HG03558 (cell line): Measurements from ENCODE around the gene COX7A2.

Experiments used
- ATAC-seq: cut with Tn5 transposase; IDR thresholded peaks from one replicate; pipeline ENCODE4 v1.9.1; 2021; ENCODE audit warnings: moderate number of reproducible peaks; ENCODE audit not compliant: unreplicated experiment; ENCODE audit errors: extremely low read depth

COX7A2 gene

DNA sequence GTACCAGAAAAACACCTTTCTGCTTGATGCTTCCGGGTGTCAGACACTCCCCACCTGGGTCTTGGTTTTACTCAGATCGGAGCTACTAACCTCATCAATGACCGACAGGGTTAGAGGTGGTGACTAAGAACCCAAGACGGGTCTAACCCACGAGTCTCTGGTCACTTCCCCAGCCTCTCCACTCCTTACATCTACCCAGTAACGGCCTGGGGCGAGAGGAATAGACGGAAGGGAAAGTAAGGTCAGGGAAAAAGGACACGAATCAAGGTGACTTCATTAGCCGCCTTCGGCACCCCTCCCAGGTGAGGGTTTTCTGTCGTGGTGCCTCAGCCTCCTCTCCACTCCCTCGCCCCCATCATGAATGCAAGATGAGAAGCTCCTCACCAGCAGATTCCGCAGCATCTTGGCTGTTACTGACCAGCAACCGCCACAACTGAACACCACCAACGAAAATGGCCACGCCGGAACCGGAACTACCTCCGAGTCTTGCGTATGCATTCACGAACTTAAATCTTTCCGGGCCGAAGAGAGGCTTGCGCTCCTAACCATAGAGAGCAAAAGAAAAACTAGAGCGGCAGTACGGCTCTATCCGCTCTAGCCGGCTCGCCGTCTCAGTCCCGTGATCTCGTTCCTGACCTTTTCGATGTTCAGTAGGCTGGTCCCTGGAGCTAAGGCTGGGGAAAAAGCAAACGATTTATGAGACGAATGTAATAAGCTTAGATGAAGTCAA lies at the start of gene COX7A2:
Gene COX7A2, minus strand, starts transcription at position 469 of the 730 bp plus-strand sequence. Its CDS starts 67 bp downstream, at position 402.
- peak; percentile 94 for ATAC-seq

- ATAC-seq = no peak
Observed at GRCh38 chr6:75292555-75292954, 49.0 kb upstream of the COX7A2 start.

DNA sequence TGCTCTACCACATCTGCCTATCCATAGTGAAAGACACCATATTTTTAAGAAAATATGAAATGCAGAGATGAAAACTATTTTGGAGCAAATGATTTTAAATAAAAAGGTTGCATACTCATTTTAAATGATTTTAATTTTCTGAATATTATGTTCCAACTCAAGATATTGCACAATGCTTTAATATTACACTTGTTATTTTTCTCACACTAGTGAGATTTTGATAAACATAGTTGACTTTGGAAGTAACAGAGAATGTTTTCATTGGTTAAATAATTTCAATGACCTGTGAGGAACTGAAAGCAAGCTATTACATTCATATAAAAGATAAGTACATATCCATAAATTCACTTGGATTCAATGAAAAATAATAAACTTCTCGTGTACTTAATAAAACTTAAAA lies 48.1 kb upstream of the COX7A2 start:
- no peak for ATAC-seq

GRCh38 chr6:75291331-75291730 lies 47.7 kb upstream of the COX7A2 start:
- no peak for ATAC-seq

DNA sequence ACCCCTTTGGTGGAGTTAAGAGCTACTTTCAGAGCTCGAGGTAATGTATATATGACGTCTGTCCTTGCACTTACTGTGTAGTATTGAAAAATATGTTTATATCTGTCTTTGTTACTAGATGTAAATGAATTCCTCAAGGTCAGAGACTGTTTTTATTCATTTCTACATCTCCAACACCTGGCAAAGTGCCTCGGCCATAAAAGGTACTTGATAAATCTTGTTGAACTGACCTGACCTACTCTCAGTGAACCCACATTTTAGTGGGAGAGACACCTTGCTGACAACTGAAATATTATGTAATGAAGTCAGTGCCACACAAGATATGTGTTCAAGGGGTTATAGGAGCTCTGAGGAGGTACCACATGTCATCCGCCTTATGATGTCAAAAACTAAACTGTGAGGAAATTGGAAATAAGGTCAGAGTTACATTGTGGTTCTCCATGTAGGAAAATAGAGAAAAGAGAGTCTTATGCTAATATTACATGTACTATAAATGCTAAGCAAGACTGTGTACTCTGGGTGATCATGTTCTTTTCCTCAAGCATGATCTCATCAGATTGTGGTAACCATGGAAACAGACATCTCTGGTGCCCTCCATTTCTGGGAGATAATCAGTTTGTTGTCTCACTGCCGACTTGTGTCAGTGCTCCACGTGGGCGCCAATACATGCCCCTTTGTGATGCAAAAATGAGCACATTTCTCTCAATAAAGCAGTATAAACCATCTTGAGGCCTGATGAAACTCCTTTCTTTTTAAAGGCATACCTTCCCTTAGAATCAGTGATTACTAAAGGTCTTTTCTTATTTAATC lies 46.7 kb upstream of the COX7A2 start:
- no peak for ATAC-seq

DNA sequence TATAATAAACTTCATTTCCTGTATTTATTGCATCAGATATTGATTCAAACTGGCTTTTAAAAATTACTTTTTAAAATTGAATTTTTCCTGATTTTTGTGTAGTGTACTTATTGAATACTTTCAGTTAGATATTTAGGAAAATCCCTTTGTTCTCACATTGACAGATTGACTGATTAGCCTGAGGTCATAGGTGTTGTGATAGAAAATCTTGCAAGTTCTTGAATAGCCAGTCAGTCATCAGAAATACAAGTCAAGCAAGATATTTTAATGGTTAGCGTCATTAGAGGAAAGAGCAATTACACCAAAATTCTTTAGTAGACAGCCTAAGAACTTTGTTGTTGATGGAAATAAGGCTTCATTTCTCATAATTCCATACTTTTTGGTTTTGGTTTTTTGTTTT lies 44.4 kb upstream of the COX7A2 start:
- ATAC-seq = no peak

GRCh38 chr6:75287424-75287823 lies 43.8 kb upstream of the COX7A2 start:
- ATAC-seq = no peak

GRCh38 chr6:75286955-75287354 lies 43.4 kb upstream of the COX7A2 start:
- no peak for ATAC-seq

DNA sequence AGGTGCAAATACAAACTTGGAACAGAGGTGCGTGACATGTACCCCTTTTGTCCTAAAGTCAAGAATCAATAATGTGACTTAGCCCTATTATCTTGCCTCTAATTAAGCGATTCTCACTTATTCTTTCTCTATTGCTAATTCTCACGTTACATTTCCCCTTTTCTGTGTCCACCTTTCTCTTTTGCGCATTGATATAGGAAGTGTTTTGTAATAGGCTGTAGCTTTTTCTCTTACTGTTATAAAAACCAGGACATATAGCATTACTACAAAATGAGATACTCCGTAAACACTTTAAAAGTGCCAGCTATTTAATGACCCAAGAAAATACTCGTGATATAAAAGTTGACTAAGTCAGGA lies 41.7 kb upstream of the COX7A2 start:
- no peak for ATAC-seq

DNA sequence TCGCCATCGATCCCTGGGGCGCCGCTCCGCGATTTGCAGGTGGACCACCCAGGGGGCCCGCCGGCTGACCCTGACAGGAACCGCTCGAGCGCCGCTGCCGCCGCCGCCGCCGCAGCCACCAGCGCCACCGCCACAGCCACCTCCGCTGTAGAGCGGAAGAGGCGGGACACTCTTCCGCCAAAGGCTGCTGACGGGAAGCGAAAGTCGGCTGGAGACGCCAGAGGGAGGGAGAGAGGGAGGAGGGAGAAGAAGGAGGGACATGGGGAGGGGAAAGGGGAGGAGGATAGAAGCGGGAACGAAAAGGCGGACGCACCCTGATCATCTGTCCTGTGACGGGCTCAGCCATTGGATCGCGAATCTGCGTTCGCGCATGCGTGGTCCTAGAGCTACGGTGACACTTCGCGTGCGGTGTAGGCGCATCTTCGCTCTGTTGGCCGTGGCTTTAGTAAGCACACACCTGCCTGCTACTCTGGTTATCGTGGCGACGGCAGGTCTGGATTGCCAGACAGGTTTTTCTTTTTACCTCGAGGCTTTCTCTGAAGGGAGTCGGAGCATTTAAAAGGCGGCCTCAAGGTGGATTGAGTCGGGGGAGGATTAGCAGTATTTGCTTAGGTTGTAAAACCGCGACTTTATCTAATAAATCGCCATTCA lies 41.2 kb upstream of the COX7A2 start, which contains the start of gene TMEM30A:
Gene TMEM30A, minus strand, starts transcription at position 161 of the 651 bp plus-strand sequence. Its CDS starts 154 bp downstream, at position 7.
- ATAC-seq = peak; percentile 78

- ATAC-seq = peak; percentile 4
Observed at GRCh38 chr6:75283907-75284631, 40.5 kb upstream of the COX7A2 start.

GRCh38 chr6:75282706-75283105 lies 39.1 kb upstream of the COX7A2 start:
- no peak for ATAC-seq

- ATAC-seq = no peak
Observed at GRCh38 chr6:75281653-75282052, 38.1 kb upstream of the COX7A2 start.

DNA sequence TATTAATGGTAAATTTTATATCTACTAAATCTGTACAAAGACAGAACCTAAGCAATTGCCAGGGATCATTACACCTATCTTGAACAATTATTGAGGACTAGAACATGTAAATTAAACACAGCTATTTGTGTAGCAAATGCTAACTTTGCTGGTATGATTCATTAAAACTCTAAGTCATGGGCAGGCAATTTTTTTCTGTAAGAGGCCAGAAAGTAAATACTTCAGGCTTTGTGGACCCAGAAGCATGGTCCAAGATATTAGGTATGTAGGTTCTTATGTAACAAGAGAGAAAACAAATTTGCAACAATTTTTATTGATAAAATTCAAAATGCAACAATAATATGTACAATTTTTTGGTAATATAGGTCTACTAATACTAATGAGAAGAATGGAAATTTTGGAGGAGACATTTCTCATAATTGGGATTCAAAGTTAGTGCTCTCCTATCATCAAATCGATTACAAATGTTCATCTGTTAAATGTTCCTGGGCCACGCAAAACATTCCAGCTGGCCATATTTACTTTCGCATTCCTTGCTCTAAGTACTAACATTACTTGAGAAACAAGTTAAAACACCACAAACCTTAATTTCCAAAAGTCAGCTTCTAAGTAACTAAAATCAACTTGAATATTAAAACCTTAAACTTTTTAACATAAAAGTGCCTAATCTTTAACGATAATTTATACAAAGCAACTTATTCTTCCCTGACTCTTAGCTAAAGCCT lies 36.7 kb upstream of the COX7A2 start:
- no peak for ATAC-seq

DNA sequence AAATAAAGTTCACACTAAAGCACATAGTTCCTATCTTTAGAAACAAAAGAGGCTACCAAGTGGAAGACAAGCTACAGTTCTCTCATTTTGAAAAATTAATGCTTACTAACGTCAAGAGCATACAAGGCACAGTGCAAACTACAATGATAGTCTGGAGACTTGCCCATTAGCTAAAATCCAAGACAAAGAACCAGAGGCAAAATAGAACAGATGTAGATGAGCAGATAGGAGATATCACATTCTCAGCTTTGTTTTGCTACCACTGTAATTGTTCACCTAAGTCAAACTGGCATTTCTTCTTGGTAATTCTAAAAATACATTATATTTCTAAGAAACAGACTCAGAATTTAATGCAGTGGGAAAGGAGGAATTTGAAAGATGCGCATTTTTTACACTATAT lies 35.8 kb upstream of the COX7A2 start:
- ATAC-seq = no peak

DNA sequence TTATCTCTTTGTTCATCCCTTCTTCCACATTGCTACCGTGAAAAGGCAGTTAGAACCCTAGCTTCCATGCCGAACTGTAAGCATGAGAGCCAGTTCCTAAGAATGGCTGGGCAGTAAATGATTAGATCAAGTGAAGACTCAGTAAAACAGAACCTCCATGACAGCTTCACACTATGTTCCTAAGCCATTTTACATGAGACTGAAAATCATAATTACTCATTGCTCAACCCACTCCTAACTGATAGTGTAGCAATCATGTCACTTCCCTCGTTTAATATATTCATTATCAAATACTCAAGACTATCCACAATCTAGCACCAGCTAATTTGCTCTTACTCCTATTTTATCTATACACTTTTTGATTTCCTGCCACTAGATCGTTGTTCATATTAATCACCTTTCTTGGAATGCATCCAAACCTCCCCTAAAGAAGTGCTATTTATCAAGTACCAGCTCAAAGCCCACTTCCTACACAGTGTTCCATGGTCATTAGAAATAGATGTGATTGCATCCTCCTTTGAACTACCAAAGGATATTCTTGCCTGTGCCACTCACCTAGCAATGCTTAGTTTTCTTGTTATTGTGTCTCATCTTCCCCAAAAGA lies 35.0 kb upstream of the COX7A2 start:
- no peak for ATAC-seq

DNA sequence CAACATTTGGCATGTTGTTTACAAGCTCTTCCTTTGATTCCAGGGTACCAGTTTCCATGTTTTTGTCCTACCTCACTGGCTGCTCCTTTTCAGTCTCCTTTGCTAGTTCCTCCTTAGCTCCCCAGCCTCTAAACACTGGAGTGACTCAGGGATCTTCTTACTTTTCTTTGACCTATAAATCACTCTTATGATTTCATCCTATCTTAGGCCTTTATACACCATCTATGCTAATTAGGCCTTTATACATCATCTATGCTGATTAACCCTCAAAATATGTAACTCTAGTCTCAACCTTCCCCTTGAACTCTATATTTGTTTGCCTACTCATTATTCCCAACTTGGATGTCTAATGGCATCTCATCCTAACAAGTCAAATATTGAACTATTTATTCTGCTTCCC lies 31.5 kb upstream of the COX7A2 start:
- ATAC-seq = no peak

- ATAC-seq = no peak
Observed at GRCh38 chr6:75273009-75273408, 29.4 kb upstream of the COX7A2 start.

DNA sequence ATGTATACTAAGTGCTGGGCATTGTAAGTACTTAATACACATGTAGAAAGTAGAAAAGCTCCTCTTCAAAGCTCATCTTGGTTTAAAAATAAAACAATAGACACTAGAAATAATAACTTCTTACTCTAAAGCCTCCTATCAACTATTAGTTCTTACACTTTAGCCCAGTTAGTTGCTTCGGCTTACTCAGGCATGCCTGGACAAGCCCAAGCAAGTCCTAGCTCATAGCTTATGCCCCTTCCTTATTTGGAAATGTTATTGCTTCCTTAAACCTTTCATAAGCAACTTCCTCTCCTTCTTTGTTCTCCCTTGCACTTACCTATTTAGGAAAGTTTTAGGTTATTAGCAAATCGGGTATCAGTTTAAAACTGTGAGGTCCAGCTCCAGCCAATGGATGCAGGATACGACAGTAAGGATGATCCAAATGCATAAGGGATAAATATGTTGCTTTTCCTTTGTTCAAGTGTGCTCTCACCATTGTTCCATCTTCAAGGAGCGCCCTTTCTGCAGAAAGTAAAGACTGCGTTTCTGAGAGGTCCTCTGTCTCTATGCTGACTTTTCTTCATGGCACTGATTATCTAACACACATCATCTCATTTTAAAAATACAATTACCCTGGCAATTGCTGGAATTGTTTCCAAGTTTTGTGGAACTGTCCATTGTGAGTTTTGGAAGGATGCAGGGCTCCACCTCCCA lies 28.7 kb upstream of the COX7A2 start:
- ATAC-seq = no peak
